K562 (cell line): Measurements from ENCODE around the gene BBS1. TPM values are rescaled to one million over a fixed set of nuclear protein-coding genes. Genes with fewer than 3 reads are reported as not detected.

Experiments
- BCOR ChIP-seq: fragments of 450-650 bp; IDR thresholded peaks from 2 replicates; pipeline ENCODE4 v1.6.1; 2016
- CXXC5 ChIP-seq: fragments of 250-450 bp; sonication (Bioruptor Pico); IDR thresholded peaks from 2 replicates; pipeline ENCODE4 v1.8.0; 2022; ENCODE audit warnings: inconsistent platforms, mild to moderate bottlenecking, moderate library complexity
- EP400 ChIP-seq: fragments of 450-650 bp; IDR thresholded peaks from 2 replicates; pipeline ENCODE4 v1.6.1; 2017; ENCODE audit warnings: antibody characterized with exemption, mild to moderate bottlenecking, moderate library complexity
- GTF2E2 ChIP-seq: fragments of 200-800 bp; sonication (Bioruptor generic); IDR thresholded peaks from 2 replicates; pipeline ENCODE4 v1.6.1; 2016; ENCODE audit warnings: missing genetic modification characterization, missing compliant biosample characterization
- HMG20B ChIP-seq: fragments of 250-450 bp; sonication (Bioruptor Pico); IDR thresholded peaks from 2 replicates; pipeline ENCODE4 v1.5.0; 2021; ENCODE audit warnings: mild to moderate bottlenecking
- KAT7 ChIP-seq: sonication (generic); formaldehyde crosslinking; IDR thresholded peaks from 2 replicates; pipeline ENCODE4 v1.8.0; 2022; ENCODE audit warnings: missing genetic modification reagents, mild to moderate bottlenecking, borderline replicate concordance
- KLF13 ChIP-seq: fragments of 450-650 bp; IDR thresholded peaks from 2 replicates; pipeline ENCODE4 v1.6.1; 2016; ENCODE audit warnings: missing genetic modification characterization, low read depth, mild to moderate bottlenecking, missing compliant biosample characterization, moderate library complexity, borderline replicate concordance
- KLF16 ChIP-seq: IDR thresholded peaks from 2 replicates; pipeline ENCODE4 v1.6.1; 2016; ENCODE audit warnings: antibody characterized with exemption
- MXI1 ChIP-seq: IDR thresholded peaks from 2 replicates; pipeline ENCODE4 v1.6.1; 2011; ENCODE audit warnings: low read depth, mild to moderate bottlenecking, improper control_type of control experiment, low read length
- NR1H2 ChIP-seq: sonication (generic); formaldehyde crosslinking; IDR thresholded peaks from 2 replicates; pipeline ENCODE4 v1.4.0; 2020; ENCODE audit warnings: mild to moderate bottlenecking, missing genetic modification reagents
- PYGO2 ChIP-seq: fragments of 450-650 bp; IDR thresholded peaks from 2 replicates; pipeline ENCODE4 v1.6.1; 2016; ENCODE audit warnings: mild to moderate bottlenecking, missing genetic modification characterization, moderate library complexity, missing compliant biosample characterization
- SIX5 ChIP-seq, 2 experiments: IDR thresholded peaks; 2 replicates each; pipeline ENCODE4 v1.6.1; 2011; ENCODE audit warnings: low read length in 2 of 2, borderline replicate concordance in 1 of 2, low read depth in 1 of 2, mild to moderate bottlenecking in 1 of 2, moderate library complexity in 1 of 2; ENCODE audit not compliant: insufficient read depth in 1 of 2
- SOX6 ChIP-seq: fragments of 450-650 bp; IDR thresholded peaks from 2 replicates; pipeline ENCODE4 v1.6.1; 2014; ENCODE audit warnings: mild to moderate bottlenecking
- ZBTB34 ChIP-seq: fragments of 250-450 bp; sonication (Bioruptor Pico); IDR thresholded peaks from 2 replicates; pipeline ENCODE4 v1.8.0; 2021; ENCODE audit warnings: mild to moderate bottlenecking, moderate library complexity
- ZBTB7A ChIP-seq: IDR thresholded peaks from 2 replicates; pipeline ENCODE4 v1.6.1; 2011; ENCODE audit warnings: low read depth, mild to moderate bottlenecking, low read length, moderate library complexity, borderline replicate concordance; ENCODE audit not compliant: control insufficient read depth
- ZFP1 ChIP-seq: fragments of 450-650 bp; formaldehyde crosslinking; IDR thresholded peaks from 2 replicates; pipeline ENCODE4 v1.4.0; 2020; ENCODE audit warnings: mild to moderate bottlenecking, mixed read lengths
- ZNF133 ChIP-seq: fragments of 250-450 bp; sonication (Bioruptor Pico); IDR thresholded peaks from 2 replicates; pipeline ENCODE4 v1.4.0; 2020; ENCODE audit warnings: mild to moderate bottlenecking
- polyA plus RNA-seq, 8 experiments: library from polyadenylated mRNA; depleted of rRNA in 4 of 8; stranded (reverse) in 5 of 8; unstranded in 3 of 8; fragments of >200 nt; fragmentation: Nextera tagmentation in 2 of 8; fragmentation: Illumina TruSeq in 1 of 8; extraction: Ambion mirVana in 2 of 8; extraction: Trizol in 1 of 8; gene quantifications; 2 replicates each; pipeline versions ENCODE4 v1.2.1 to v1.2.3, GENCODE V29; 2011 to 2014; ENCODE audit warnings: inconsistent platforms in 1 of 8, missing spikeins in 1 of 8
- total RNA-seq, 7 experiments: library from RNA; depleted of rRNA in 6 of 7; stranded (reverse); fragments of >200 nt in 6 of 7; fragmentation: Illumina TruSeq in 2 of 7; extraction: Trizol in 2 of 7; gene quantifications; 2 replicates each; pipeline versions ENCODE4 v1.2.1 to v1.2.3, GENCODE V29; 2011 to 2021; ENCODE audit warnings: low replicate concordance in 1 of 7
- TF ChIP-seq, protein P1 (sequence below): sonication (generic); formaldehyde crosslinking; IDR thresholded peaks from 2 replicates; pipeline ENCODE4 v1.8.0; 2022; ENCODE audit warnings: mild to moderate bottlenecking, missing genetic modification reagents
- TF ChIP-seq, protein P2 (sequence below): sonication (generic); formaldehyde crosslinking; IDR thresholded peaks from 2 replicates; pipeline ENCODE4 v1.8.0; 2022; ENCODE audit warnings: mild to moderate bottlenecking, missing genetic modification reagents
- TF ChIP-seq, protein P3 (sequence below): fragments of 450-650 bp; IDR thresholded peaks from 2 replicates; pipeline ENCODE4 v1.6.1; 2016

The BBS1 gene
- total and polyA plus RNA-seq, 9 of the 15 experiments (the other 6 are each of a cell fraction or from before 2014, with no cell fraction given), result 9.0 to 19.8 (median 12.1) TPM

DNA sequence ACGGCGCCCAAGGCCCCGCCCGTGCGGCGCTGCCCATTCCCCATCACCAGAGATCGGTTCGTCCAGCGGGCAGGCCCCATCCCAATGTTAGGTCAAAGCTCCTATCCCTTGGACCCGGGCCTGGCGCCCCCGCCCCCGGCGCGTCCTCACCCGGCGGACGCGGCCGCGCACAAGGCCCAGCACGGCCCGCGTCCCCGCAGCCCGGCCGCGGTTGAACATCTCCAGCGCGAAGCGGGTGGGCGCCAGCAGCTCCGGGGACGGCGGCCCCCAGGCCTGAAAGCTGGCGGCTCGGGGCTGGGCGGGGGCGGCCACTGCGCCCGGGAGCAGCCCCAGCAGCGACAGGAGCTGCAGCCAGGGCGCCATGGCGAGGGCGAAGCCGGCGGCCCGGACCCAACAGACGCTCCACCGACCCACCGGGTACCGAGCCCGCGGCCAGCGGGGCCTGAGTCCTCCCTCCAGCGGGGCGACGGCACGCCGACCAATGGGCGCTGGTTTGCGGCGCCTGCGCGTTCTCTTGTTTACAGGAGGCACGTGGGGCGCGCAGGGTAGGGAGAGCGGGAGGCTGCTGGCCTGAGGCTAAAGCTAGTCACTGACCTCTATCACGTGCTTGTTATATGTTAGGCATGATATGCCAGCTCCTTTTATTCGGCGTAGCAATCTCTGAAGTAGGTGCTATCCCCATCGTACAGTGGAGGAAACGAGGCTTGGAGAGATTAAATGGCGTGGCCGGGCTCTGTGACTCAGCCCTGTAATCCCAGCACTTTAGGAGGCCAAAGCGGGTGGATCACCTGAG is 57.9 kb downstream of the BBS1 start, which contains the start of gene CTSF (continued):
- TF ChIP-seq ZBTB34 (CRISPR knock-in tag), result no peak
- no peak for TF ChIP-seq SIX5 (IDR thresholded peaks at IDR 0.05; ENCODE audit: borderline replicate concordance in 1 of 2, insufficient read depth in 1 of 2, low read depth in 1 of 2, low read length in 2 of 2)
- TF ChIP-seq ZFP1 (CRISPR knock-in tag), result no peak
- TF ChIP-seq GTF2E2 (tag), result 0 out of 2 replicates have a peak, but pooled peaks have one; percentile 42
- no peak for TF ChIP-seq SOX6
- TF ChIP-seq, protein P1, sequence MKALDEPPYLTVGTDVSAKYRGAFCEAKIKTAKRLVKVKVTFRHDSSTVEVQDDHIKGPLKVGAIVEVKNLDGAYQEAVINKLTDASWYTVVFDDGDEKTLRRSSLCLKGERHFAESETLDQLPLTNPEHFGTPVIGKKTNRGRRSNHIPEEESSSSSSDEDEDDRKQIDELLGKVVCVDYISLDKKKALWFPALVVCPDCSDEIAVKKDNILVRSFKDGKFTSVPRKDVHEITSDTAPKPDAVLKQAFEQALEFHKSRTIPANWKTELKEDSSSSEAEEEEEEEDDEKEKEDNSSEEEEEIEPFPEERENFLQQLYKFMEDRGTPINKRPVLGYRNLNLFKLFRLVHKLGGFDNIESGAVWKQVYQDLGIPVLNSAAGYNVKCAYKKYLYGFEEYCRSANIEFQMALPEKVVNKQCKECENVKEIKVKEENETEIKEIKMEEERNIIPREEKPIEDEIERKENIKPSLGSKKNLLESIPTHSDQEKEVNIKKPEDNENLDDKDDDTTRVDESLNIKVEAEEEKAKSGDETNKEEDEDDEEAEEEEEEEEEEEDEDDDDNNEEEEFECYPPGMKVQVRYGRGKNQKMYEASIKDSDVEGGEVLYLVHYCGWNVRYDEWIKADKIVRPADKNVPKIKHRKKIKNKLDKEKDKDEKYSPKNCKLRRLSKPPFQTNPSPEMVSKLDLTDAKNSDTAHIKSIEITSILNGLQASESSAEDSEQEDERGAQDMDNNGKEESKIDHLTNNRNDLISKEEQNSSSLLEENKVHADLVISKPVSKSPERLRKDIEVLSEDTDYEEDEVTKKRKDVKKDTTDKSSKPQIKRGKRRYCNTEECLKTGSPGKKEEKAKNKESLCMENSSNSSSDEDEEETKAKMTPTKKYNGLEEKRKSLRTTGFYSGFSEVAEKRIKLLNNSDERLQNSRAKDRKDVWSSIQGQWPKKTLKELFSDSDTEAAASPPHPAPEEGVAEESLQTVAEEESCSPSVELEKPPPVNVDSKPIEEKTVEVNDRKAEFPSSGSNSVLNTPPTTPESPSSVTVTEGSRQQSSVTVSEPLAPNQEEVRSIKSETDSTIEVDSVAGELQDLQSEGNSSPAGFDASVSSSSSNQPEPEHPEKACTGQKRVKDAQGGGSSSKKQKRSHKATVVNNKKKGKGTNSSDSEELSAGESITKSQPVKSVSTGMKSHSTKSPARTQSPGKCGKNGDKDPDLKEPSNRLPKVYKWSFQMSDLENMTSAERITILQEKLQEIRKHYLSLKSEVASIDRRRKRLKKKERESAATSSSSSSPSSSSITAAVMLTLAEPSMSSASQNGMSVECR (CRISPR knock-in tag), result peak; percentile 47; the same call in 1 of the 2 replicates
- TF ChIP-seq, protein P2, sequence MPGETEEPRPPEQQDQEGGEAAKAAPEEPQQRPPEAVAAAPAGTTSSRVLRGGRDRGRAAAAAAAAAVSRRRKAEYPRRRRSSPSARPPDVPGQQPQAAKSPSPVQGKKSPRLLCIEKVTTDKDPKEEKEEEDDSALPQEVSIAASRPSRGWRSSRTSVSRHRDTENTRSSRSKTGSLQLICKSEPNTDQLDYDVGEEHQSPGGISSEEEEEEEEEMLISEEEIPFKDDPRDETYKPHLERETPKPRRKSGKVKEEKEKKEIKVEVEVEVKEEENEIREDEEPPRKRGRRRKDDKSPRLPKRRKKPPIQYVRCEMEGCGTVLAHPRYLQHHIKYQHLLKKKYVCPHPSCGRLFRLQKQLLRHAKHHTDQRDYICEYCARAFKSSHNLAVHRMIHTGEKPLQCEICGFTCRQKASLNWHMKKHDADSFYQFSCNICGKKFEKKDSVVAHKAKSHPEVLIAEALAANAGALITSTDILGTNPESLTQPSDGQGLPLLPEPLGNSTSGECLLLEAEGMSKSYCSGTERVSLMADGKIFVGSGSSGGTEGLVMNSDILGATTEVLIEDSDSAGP (CRISPR knock-in tag), result no peak
- no peak for TF ChIP-seq ZNF133
- TF ChIP-seq BCOR, result no peak
- TF ChIP-seq KLF16, result no peak
- no peak; the same call in 1 of the 2 replicates for TF ChIP-seq EP400
- TF ChIP-seq, protein P3, sequence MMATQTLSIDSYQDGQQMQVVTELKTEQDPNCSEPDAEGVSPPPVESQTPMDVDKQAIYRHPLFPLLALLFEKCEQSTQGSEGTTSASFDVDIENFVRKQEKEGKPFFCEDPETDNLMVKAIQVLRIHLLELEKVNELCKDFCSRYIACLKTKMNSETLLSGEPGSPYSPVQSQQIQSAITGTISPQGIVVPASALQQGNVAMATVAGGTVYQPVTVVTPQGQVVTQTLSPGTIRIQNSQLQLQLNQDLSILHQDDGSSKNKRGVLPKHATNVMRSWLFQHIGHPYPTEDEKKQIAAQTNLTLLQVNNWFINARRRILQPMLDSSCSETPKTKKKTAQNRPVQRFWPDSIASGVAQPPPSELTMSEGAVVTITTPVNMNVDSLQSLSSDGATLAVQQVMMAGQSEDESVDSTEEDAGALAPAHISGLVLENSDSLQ, result no peak
- no peak for TF ChIP-seq ZBTB7A
- TF ChIP-seq NR1H2 (CRISPR knock-in tag), result no peak
- TF ChIP-seq KAT7, result 0 out of 2 replicates have a peak, but pooled peaks have one; percentile 55
- no peak for TF ChIP-seq KLF13 (tag)
- peak; percentile 64; the same call in 1 of the 2 replicates for TF ChIP-seq MXI1
- TF ChIP-seq HMG20B (CRISPR knock-in tag), result no peak
- peak; percentile 91 for TF ChIP-seq CXXC5 (CRISPR knock-in tag)
- TF ChIP-seq PYGO2, result no peak
